Mononuclear cell (primary cell): ENCODE results near the gene IGF2BP1. TPM values are rescaled to one million over a fixed set of nuclear protein-coding genes. Genes with fewer than 3 reads are reported as not detected.

Source experiments
- H3K27me3 ChIP-seq: 2 replicates; pipeline ENCODE4 v1.6.0; 2011; ENCODE audit warnings: low read length, control low read depth; ENCODE audit not compliant: insufficient read depth
- H3K4me1 ChIP-seq: 2 replicates; pipeline ENCODE4 v1.5.1; 2011; ENCODE audit warnings: mild to moderate bottlenecking, low read length, control low read depth; ENCODE audit not compliant: insufficient read depth
- H3K4me3 ChIP-seq: 2 replicates; pipeline ENCODE4 v1.5.1; 2011; ENCODE audit warnings: mild to moderate bottlenecking, low read length, moderate library complexity
- H3K9me3 ChIP-seq: 2 replicates; pipeline ENCODE4 v1.5.1; 2011; ENCODE audit warnings: low read depth, mild to moderate bottlenecking, control low read depth, low read length
- total RNA-seq: library from RNA; depleted of rRNA; stranded (reverse); fragments of >200 nt; gene quantifications from one replicate; pipeline ENCODE4 v1.2.3, GENCODE V29; 2012

Gene IGF2BP1
- total RNA-seq, 1 donor, result under 0.01 TPM

DNA sequence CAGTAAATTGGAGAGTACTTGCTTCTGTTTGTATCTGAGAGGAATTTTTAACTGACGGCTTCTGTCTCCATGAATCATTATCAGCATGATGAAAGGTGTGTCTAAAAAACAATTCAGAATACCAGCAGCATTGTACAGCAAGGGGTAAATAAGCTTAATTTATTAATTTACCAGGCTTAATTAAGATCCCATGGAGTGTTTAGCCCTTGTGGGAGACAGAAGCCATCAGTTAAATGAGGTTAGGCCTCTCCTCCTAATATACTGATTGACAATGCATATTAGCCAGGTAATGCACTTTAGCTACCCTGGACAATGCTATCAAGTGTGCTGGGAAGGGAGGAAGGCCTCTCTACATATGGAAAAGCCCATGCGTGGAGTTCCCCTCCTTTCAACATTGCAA lies 53.4 kb downstream of the IGF2BP1 start:
- Histone ChIP-seq H3K9me3 (no peaks in the 10 kb centered on the region), H3K4me1 (no peaks in the 10 kb centered on the region), H3K27me3 (no peaks in the 10 kb centered on the region), H3K4me3 (no peak overlapping the region)

- H3K4me1 ChIP-seq, result no peaks in the 10 kb centered on the region
- H3K27me3 ChIP-seq, result no peaks in the 10 kb centered on the region
- no peaks in the 10 kb centered on the region for H3K9me3 ChIP-seq
- H3K4me3 ChIP-seq, result no peak overlapping the region
Measured at GRCh38 chr17:49051269-49051668, 54.1 kb downstream of the IGF2BP1 start.

GRCh38 chr17:49053171-49053829 lies 56.1 kb downstream of the IGF2BP1 start:
- no peak overlapping the region for H3K4me3 ChIP-seq

GRCh38 chr17:49054342-49055092 lies 57.3 kb downstream of the IGF2BP1 start:
- H3K9me3 ChIP-seq, result no peaks in the 10 kb centered on the region
- H3K27me3 ChIP-seq, result no peaks in the 10 kb centered on the region
- no peaks in the 10 kb centered on the region for H3K4me1 ChIP-seq
- H3K4me3 ChIP-seq, result no peak overlapping the region

More at GRCh38 chr17:49053171-49053829, 56.1 kb downstream of the IGF2BP1 start:
- H3K4me1 ChIP-seq, result no peaks in the 10 kb centered on the region
- H3K9me3 ChIP-seq, result no peaks in the 10 kb centered on the region
- H3K27me3 ChIP-seq, result no peaks in the 10 kb centered on the region

DNA sequence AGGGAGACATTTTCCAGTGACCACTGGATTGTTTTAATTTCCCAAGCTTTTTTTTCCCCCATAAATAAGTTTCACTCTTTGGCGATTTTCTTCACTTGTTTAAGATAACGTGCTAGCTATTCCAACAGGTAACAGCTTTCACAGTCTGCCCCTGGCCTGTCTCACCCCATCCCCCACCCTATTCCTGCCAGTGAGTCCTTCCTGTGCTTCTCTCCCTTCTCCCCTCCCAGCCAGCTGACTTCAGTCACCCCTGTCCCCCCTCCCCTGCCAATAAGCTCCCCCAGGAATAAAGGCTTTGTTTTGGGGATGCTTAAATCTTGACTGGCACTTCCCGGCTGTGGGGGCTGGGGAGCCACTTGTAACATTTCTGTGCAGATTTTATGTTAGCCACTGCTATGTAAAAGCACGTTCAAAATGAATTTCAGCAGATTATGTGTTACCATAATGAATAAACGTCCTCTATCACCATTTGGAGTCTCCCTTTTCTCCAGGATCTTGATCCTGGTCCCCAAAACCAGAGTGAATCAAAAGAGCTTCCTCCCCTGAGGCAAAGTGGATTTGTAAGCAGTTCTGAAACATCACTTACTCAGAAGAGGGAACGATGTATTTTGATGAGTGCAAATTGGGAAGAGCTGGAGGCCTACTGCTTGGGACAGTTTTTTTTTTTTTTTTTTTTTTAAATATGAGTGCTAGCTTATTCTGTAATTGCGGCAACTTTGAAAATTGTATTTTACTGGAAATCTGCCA lies 58.2 kb downstream of the IGF2BP1 start:
- H3K4me3 ChIP-seq, result no peak overlapping the region
- H3K4me1 ChIP-seq, result no peaks in the 10 kb centered on the region
- H3K9me3 ChIP-seq, result no peaks in the 10 kb centered on the region
- no peaks in the 10 kb centered on the region for H3K27me3 ChIP-seq

- H3K27me3 ChIP-seq, result no peaks in the 10 kb centered on the region
- H3K4me3 ChIP-seq, result no peak overlapping the region
- H3K9me3 ChIP-seq, result no peaks in the 10 kb centered on the region
- H3K4me1 ChIP-seq, result no peaks in the 10 kb centered on the region
Measured at GRCh38 chr17:49061524-49061943, 64.3 kb downstream of the IGF2BP1 start.

DNA sequence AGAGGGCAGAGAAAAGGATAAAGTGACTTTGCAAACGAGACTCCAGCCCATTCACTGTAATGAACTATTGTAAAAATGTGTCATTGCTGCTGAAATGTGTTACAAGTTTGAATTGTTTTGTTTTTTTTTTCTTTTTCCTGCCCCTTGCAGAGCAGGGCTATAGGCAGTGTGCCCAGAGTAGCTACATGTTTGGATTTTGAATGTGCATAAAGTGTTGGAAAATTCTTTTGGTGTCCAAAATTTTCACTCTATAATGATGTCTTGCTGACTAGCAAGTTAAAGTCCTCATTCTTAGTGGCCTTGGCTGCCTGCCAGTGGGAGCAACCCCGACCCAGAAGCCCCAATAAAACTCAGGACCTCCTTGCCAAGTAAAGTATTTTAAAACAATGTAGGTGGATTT lies 66.5 kb downstream of the IGF2BP1 start:
- Histone ChIP-seq H3K4me3 (no peak overlapping the region), H3K27me3 (no peaks in the 10 kb centered on the region), H3K4me1 (no peaks in the 10 kb centered on the region), H3K9me3 (no peaks in the 10 kb centered on the region)

DNA sequence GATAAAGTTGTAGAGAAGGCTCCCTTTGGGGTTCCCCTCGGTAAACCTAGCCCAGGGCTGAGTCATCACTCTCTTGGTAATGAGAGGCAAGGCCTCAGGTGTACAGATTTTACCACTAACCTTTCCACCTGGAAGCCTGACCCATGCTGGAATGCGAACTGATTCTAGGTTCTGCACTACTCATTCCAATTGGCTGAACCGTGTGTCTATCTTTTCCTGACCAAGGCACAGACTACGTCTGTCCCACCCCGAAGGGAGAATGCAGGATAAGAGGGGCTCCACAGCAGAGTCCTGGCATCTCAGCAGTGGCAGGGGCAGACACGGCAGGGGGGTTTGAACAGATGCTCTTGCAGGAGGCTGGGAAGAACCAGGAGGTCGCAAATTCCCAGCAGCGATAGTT lies 70.0 kb downstream of the IGF2BP1 start:
- H3K4me1 ChIP-seq, result no peaks in the 10 kb centered on the region
- H3K27me3 ChIP-seq, result no peaks in the 10 kb centered on the region
- no peak overlapping the region for H3K4me3 ChIP-seq
- no peaks in the 10 kb centered on the region for H3K9me3 ChIP-seq

- Histone ChIP-seq H3K27me3 (peaks cover 4% of the 10 kb centered on the region), H3K4me3 (no peak overlapping the region), H3K4me1 (no peaks in the 10 kb centered on the region), H3K9me3 (no peaks in the 10 kb centered on the region)
Measured at GRCh38 chr17:49069585-49070273, 72.5 kb downstream of the IGF2BP1 start.

DNA sequence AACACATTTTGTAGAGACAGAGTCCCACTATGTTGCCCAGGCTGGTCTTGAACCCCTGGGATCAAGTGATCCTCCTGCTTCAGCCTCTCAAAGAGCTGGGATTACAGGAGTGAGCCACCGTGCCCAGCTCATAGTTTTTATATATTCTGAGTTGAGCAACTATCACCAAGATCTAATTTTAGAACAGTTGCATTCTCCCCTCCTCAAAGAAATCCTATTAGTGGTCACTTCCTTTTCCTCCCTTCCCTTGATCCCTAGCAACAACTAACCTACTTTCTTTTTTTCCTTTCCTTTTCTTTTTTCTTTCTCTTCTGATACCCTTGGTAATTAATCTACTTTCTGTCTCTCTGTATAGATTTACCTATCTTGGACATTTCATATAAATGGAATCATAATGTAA lies 73.9 kb downstream of the IGF2BP1 start:
- H3K9me3 ChIP-seq, result no peaks in the 10 kb centered on the region
- H3K4me3 ChIP-seq, result no peak overlapping the region
- no peaks in the 10 kb centered on the region for H3K4me1 ChIP-seq
- peaks cover 4% of the 10 kb centered on the region for H3K27me3 ChIP-seq

DNA sequence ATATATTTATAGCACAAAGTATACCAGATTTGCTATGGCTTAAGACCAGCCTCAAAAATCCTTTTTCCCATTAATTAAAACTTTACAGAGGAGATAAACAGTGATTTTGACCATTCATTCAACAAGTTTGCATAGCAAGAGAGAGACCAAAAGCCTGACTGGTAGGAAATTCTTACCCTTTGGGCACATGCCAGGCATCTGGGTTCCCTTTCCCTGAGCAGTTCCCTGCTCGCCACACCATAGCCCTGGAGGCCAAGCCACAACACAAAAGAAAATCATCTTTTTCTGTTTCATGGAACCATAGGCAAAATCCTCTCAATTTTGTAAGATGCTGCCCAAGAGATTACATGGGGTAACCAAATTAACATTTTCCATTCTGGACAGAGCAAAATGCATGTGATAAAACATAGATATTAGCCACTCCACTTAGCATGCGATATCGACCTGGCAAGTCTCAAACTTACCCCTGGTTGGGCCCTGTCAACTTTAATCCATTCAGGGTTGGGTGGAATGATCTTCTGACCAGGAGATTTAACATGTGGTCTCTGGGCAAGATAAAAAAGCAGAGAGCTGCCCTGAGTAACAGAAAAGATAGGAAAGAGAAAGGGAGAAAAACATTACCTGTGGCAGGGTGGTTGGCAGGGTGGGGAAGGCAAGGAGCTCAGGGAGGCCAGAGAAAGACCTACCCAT lies 77.8 kb downstream of the IGF2BP1 start:
- no peak overlapping the region for H3K4me3 ChIP-seq
- H3K4me1 ChIP-seq, result no peaks in the 10 kb centered on the region
- H3K9me3 ChIP-seq, result no peaks in the 10 kb centered on the region
- H3K27me3 ChIP-seq, result peaks cover 4% of the 10 kb centered on the region

DNA sequence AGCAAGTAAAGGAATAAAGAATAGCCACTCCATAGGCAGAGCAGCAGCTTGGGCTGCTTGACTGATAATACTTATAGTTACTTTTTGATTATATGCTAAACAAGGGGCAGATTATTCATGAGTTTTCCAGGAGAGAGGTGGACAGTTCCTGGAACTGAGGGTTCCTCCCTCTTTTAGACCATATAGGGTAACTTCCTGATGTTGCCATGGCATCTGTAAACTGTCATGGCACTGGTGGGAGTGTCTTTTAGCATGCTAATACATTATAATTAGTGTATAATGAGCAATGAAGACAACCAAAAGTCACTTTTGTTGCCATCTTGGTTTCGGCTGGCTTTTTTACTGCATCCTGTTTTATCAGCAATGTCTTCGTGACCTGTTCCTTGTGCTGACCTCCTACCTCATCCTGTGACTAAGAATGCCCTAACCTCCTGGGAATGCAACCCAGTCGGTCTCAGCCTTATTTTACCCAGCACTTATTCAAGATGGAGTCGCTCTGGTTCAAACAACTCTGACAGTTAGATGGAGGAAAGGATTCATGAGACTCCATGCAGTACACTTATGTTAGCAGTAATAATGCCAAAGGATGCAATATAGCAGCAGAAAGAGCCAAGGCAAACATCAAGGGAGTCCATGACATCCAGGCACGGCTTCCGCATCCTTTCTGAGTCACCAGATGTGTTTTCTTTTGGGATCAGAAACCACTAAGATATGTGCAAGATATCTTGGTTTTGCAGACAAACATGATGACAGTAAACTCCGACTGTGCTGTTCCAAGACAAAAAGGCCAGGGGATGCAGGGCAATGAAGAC lies 79.6 kb downstream of the IGF2BP1 start:
- no peak overlapping the region for H3K4me3 ChIP-seq
- H3K27me3 ChIP-seq, result peaks cover 4% of the 10 kb centered on the region
- no peaks in the 10 kb centered on the region for H3K4me1 ChIP-seq
- no peaks in the 10 kb centered on the region for H3K9me3 ChIP-seq

DNA sequence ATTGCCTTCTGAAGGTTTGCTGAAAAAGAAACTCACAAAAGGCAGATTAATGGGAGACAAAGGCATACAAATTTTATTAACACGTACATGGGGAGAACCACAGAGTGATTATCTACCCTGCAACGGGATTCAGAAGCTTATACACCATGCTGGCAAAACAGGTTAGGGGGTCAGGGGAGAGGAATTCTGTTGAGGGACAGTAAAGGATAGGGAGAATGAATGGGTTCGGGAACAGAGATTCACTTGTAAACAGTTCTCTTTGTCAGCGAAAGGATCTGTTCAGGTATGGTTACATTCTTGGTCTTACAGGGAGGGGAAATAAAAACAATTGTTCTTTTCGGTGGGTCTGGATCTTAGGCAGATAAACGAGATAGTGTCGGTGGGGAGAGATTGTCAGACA lies 81.1 kb downstream of the IGF2BP1 start:
- Histone ChIP-seq H3K27me3 (peaks cover 4% of the 10 kb centered on the region), H3K4me3 (no peak overlapping the region), H3K4me1 (no peaks in the 10 kb centered on the region), H3K9me3 (no peaks in the 10 kb centered on the region)
